H1 (cell line): ENCODE measurements around the gene SCAND1. TPM values are rescaled to one million over a fixed set of nuclear protein-coding genes. Genes with fewer than 3 reads are reported as not detected.

Experiments
- CTCF ChIA-PET: fragments of 300-600 bp; sonication (Branson Sonifier 250); formaldehyde crosslinking; loops from one replicate; lab custom pipeline; 2021; ENCODE audit not compliant: partially characterized antibody; lab: Charles Lee
- POLR2A ChIA-PET: fragments of 300-600 bp; sonication (Branson Sonifier 250); formaldehyde crosslinking; loops from one replicate; lab custom pipeline; 2021; ENCODE audit warnings: inconsistent platforms; ENCODE audit not compliant: partially characterized antibody; lab: Charles Lee
- DNase-seq, 2 experiments: peaks; one replicate each; pipeline versions ENCODE4 v3.0.0 to v3.0.0-alpha.2; 2010 to 2022; ENCODE audit warnings: low spot score in 2 of 2, low read depth in 1 of 2, mixed read lengths in 1 of 2
- FAIRE-seq: peaks from 2 replicates; lab custom pipeline; 2011; peaks lifted over from hg19 to GRCh38; lab: Jason Lieb, UNC
- H2AFZ ChIP-seq: 2 replicates; pipeline ENCODE4 v1.8.1; 2012; ENCODE audit warnings: low read length, inconsistent platforms
- H2AK5ac ChIP-seq: 2 replicates; pipeline ENCODE4 v1.6.1; 2013; ENCODE audit warnings: low read depth, low read length
- H2BK120ac ChIP-seq: replicated peaks from 2 replicates; pipeline ENCODE3; 2013; ENCODE audit warnings: low read depth, low read length, inconsistent platforms
- H2BK12ac ChIP-seq: 2 replicates; pipeline ENCODE4 v1.6.1; 2013; ENCODE audit warnings: low read depth, low read length
- H2BK15ac ChIP-seq: 2 replicates; pipeline ENCODE4 v1.6.1; 2013; ENCODE audit warnings: low read length
- H2BK20ac ChIP-seq: 2 replicates; pipeline ENCODE4 v1.6.1; 2013; ENCODE audit warnings: low read length
- H2BK5ac ChIP-seq: 2 replicates; pipeline ENCODE4 v1.6.1; 2013; ENCODE audit warnings: low read depth, low read length
- H3K14ac ChIP-seq: 2 replicates; pipeline ENCODE4 v1.6.1; 2013; ENCODE audit warnings: inconsistent platforms; ENCODE audit not compliant: insufficient read length
- H3K18ac ChIP-seq: 2 replicates; pipeline ENCODE4 v1.6.1; 2013; ENCODE audit warnings: low read length; ENCODE audit errors: extremely low read depth
- H3K23ac ChIP-seq: 2 replicates; pipeline ENCODE4 v1.6.1; 2013; ENCODE audit warnings: inconsistent platforms; ENCODE audit not compliant: insufficient read length
- H3K23me2 ChIP-seq: 2 replicates; pipeline ENCODE4 v1.6.1; 2013; ENCODE audit warnings: low read depth, low read length
- H3K27ac ChIP-seq: 2 replicates; pipeline ENCODE4 v1.6.1; 2011; ENCODE audit warnings: low read depth, low read length, inconsistent platforms
- H3K27me3 ChIP-seq, 4 experiments: replicated peaks in 1 of 4; 1 replicate in 1 of 4; 2 replicates in 3 of 4; pipeline versions ENCODE4 v1.6.1 to v1.8.1; 2011 to 2013; ENCODE audit warnings: low read length in 3 of 4, mild to moderate bottlenecking in 3 of 4, inconsistent platforms in 2 of 4, mixed read lengths in 2 of 4, moderate library complexity in 1 of 4; ENCODE audit not compliant: control insufficient read depth in 3 of 4, insufficient read depth in 3 of 4; ENCODE audit errors: extremely low read depth in 1 of 4
- H3K36me3 ChIP-seq, 4 experiments: 2 replicates each; pipeline versions ENCODE4 v1.6.1 to v1.8.1; 2011 to 2013; ENCODE audit warnings: mild to moderate bottlenecking in 4 of 4, low read length in 3 of 4, moderate library complexity in 2 of 4, control low read depth in 1 of 4, inconsistent platforms in 1 of 4; ENCODE audit not compliant: insufficient read depth in 4 of 4, control insufficient read depth in 2 of 4
- H3K4ac ChIP-seq: replicated peaks from 2 replicates; pipeline ENCODE3; 2013; ENCODE audit warnings: low read length, low read depth, mixed read lengths, inconsistent platforms; ENCODE audit not compliant: insufficient read length
- H3K4me1 ChIP-seq, 4 experiments: replicated peaks in 1 of 4; 1 replicate in 1 of 4; 2 replicates in 3 of 4; pipeline versions ENCODE4 v1.6.1 to v1.8.1; 2011 to 2013; ENCODE audit warnings: low read length in 3 of 4, inconsistent platforms in 2 of 4, mixed read lengths in 1 of 4; ENCODE audit not compliant: insufficient read depth in 4 of 4, control insufficient read depth in 3 of 4
- H3K4me2 ChIP-seq, 2 experiments: 2 replicates each; pipeline versions ENCODE4 v1.6.1 to v1.8.1; 2011 to 2013; ENCODE audit warnings: low read depth in 2 of 2, low read length in 2 of 2, control low read depth in 1 of 2, inconsistent platforms in 1 of 2, mild to moderate bottlenecking in 1 of 2; ENCODE audit not compliant: insufficient read depth in 1 of 2
- H3K4me3 ChIP-seq, 4 experiments: fragments of 200-600, 300-600 bp in 1 of 4; sonication (generic), shearing (Covaris generic), sonication (Bioruptor Twin) in 1 of 4; 2 replicates each; pipeline versions ENCODE4 v1.5.1 to v1.8.1; 2011 to 2016; ENCODE audit warnings: low read length in 4 of 4, low read depth in 3 of 4, control low read depth in 2 of 4, inconsistent platforms in 2 of 4, mild to moderate bottlenecking in 2 of 4, mixed read lengths in 1 of 4, moderate library complexity in 1 of 4; ENCODE audit not compliant: insufficient read depth in 2 of 4; ENCODE audit errors: extremely low read depth in 1 of 4
- H3K56ac ChIP-seq: replicated peaks from 2 replicates; pipeline ENCODE3; 2013; ENCODE audit warnings: low read depth, mild to moderate bottlenecking, mixed read lengths, low read length, inconsistent platforms; ENCODE audit not compliant: insufficient read length
- H3K79me1 ChIP-seq: 2 replicates; pipeline ENCODE4 v1.6.1; 2013; ENCODE audit warnings: low read depth, low read length, control low read depth
- H3K79me2 ChIP-seq, 2 experiments: 2 replicates each; pipeline versions ENCODE4 v1.6.1 to v1.8.1; 2012 to 2013; ENCODE audit warnings: low read length in 2 of 2, mild to moderate bottlenecking in 2 of 2, inconsistent platforms in 1 of 2; ENCODE audit not compliant: insufficient read depth in 2 of 2, control insufficient read depth in 1 of 2
- H3K9ac ChIP-seq, 4 experiments: replicated peaks in 1 of 4; 1 replicate in 1 of 4; 2 replicates in 3 of 4; pipeline versions ENCODE4 v1.6.1 to v1.8.1; 2011 to 2013; ENCODE audit warnings: low read depth in 3 of 4, low read length in 3 of 4, control low read depth in 2 of 4, mild to moderate bottlenecking in 2 of 4, moderate library complexity in 2 of 4, inconsistent platforms in 1 of 4; ENCODE audit errors: extremely low read depth in 1 of 4
- H3K9me3 ChIP-seq, 2 experiments: 2 replicates each; pipeline versions ENCODE4 v1.6.1 to v1.8.1; 2012 to 2013; ENCODE audit warnings: mild to moderate bottlenecking in 2 of 2, moderate library complexity in 2 of 2, control low read depth in 1 of 2, inconsistent platforms in 1 of 2, low read depth in 1 of 2, low read length in 1 of 2, mixed read lengths in 1 of 2; ENCODE audit not compliant: insufficient read depth in 2 of 2
- H4K20me1 ChIP-seq, 2 experiments: replicated peaks in 1 of 2; 2 replicates each; pipeline versions ENCODE3 to v1.8.1; 2011 to 2013; ENCODE audit warnings: inconsistent platforms in 2 of 2, low read length in 2 of 2, mild to moderate bottlenecking in 1 of 2; ENCODE audit not compliant: insufficient read depth in 2 of 2, control insufficient read depth in 1 of 2
- H4K5ac ChIP-seq: 2 replicates; pipeline ENCODE4 v1.6.1; 2013; ENCODE audit warnings: low read length, low read depth, mixed read lengths, inconsistent platforms; ENCODE audit not compliant: insufficient read length
- H4K8ac ChIP-seq: 2 replicates; pipeline ENCODE4 v1.8.0; 2013; ENCODE audit warnings: mild to moderate bottlenecking, moderate library complexity, low read length, inconsistent platforms; ENCODE audit not compliant: insufficient read depth; ENCODE audit errors: extremely low read depth
- H4K91ac ChIP-seq: replicated peaks from 2 replicates; pipeline ENCODE3; 2013; ENCODE audit warnings: low read length, mixed read lengths, inconsistent platforms; ENCODE audit not compliant: insufficient read length
- ATF3 ChIP-seq: IDR thresholded peaks from 2 replicates; pipeline ENCODE4 v1.6.1; 2011; ENCODE audit warnings: low read depth, mild to moderate bottlenecking, low read length; ENCODE audit not compliant: insufficient read depth
- BRCA1 ChIP-seq: IDR thresholded peaks from 2 replicates; pipeline ENCODE4 v1.6.1; 2012; ENCODE audit warnings: low read depth, low read length, improper control_type of control experiment
- CBX5 ChIP-seq: fragments of 300-800, 300-1000 bp; sonication (generic); IDR thresholded peaks from 2 replicates; pipeline ENCODE4 v1.7.1; 2016; ENCODE audit warnings: antibody characterized with exemption, low read length, low read depth
- CHD1 ChIP-seq: IDR thresholded peaks from 2 replicates; pipeline ENCODE4 v1.6.1; 2012; ENCODE audit warnings: low read depth, low read length, improper control_type of control experiment
- EGR1 ChIP-seq: IDR thresholded peaks from 2 replicates; pipeline ENCODE4 v1.6.1; 2011; ENCODE audit warnings: low read depth, low read length, borderline replicate concordance
- EP300 ChIP-seq, 2 experiments: IDR thresholded peaks; 1 replicate in 1 of 2; 2 replicates in 1 of 2; pipeline ENCODE4 v1.6.1; 2011 to 2012; ENCODE audit warnings: low read depth in 2 of 2, low read length in 2 of 2, mild to moderate bottlenecking in 2 of 2, borderline replicate concordance in 1 of 2, inconsistent platforms in 1 of 2, moderate library complexity in 1 of 2
- GTF2F1 ChIP-seq: IDR thresholded peaks from 2 replicates; pipeline ENCODE4 v1.6.1; 2012; ENCODE audit warnings: low read depth, low read length, improper control_type of control experiment, borderline replicate concordance
- JUND ChIP-seq: IDR thresholded peaks from 2 replicates; pipeline ENCODE4 v1.6.1; 2011; ENCODE audit warnings: mild to moderate bottlenecking, improper control_type of control experiment, low read length
- KDM4A ChIP-seq: IDR thresholded peaks from one replicate; pipeline ENCODE4 v1.7.1; 2012; ENCODE audit warnings: low read depth, mild to moderate bottlenecking, moderate library complexity, low read length, inconsistent platforms; ENCODE audit not compliant: severe bottlenecking
- PHF8 ChIP-seq: fragments of 200-600 bp; sonication (generic); conservative IDR thresholded peaks from 2 replicates; pipeline ENCODE4 v1.7.1; 2012; ENCODE audit warnings: low read depth, mild to moderate bottlenecking, inconsistent platforms, low read length, moderate library complexity
- POU5F1 ChIP-seq: IDR thresholded peaks from 2 replicates; pipeline ENCODE4 v1.6.1; 2011; ENCODE audit warnings: low read depth, mild to moderate bottlenecking, low read length, moderate library complexity
- TAF1 ChIP-seq: IDR thresholded peaks from 2 replicates; pipeline ENCODE4 v1.6.1; 2011; ENCODE audit warnings: mild to moderate bottlenecking, low read depth, low read length
- TAF7 ChIP-seq: optimal IDR thresholded peaks from 2 replicates; pipeline ENCODE3; 2011; ENCODE audit warnings: low read depth, mild to moderate bottlenecking, inconsistent platforms, low read length, moderate library complexity, borderline replicate concordance
- WGBS, 2 experiments: shearing (Covaris generic) in 1 of 2; methylation state at CpG; one replicate each; pipeline versions ENCODE4 v1.1.6 to v1.1.7; 2013 to 2015; ENCODE audit warnings: low lambda C conversion rate in 2 of 2, mixed read lengths in 2 of 2, inconsistent platforms in 1 of 2, low coverage in 1 of 2, missing lambda C conversion rate in 1 of 2; ENCODE audit not compliant: insufficient replicate concordance in 2 of 2, insufficient coverage in 1 of 2, insufficient read length in 1 of 2; ENCODE audit errors: extremely low coverage in 1 of 2, missing lambda C conversion rate in 1 of 2; 5-methylcytosine and 5-hydroxymethylcytosine counted together
- polyA plus RNA-seq, 7 experiments: library from polyadenylated mRNA; depleted of rRNA in 3 of 7; stranded (reverse) in 5 of 7; unstranded in 2 of 7; fragments of >200 nt in 5 of 7; fragments of 200-250 nt in 2 of 7; gene quantifications; 1 replicate in 5 of 7; 2 replicates in 1 of 7; 4 replicates in 1 of 7; pipeline versions ENCODE4 v1.2.1 to v1.2.3, GENCODE V29; 2011 to 2013; ENCODE audit warnings: missing spikeins in 2 of 7, mixed read lengths in 2 of 7
- total RNA-seq: library from RNA; stranded (reverse); fragmentation: NEBNext Ultra II Directional; extraction: Animal tissue kit (Norgen Biotek cat#: 25700); gene quantifications from 2 replicates; pipeline ENCODE4 v1.2.1, GENCODE V29; 2021

Gene SCAND1
- total and polyA plus RNA-seq, 2 of the 8 experiments (the other 6 are each of a cell fraction or from before 2014, with no cell fraction given) = 73.1 to 83.7 TPM

GRCh38 chr20:35947489-35947888 is 6.8 kb downstream of the SCAND1 start:
- H3K27ac ChIP-seq = 0 out of 2 replicates have a peak overlapping the region, but pooled peaks have one; percentile 12
- TF ChIP-seq TAF7 (no peak), EGR1 (no peak), EP300 (IDR thresholded peaks at IDR 0.05; ENCODE audit: borderline replicate concordance in 1 of 2, low read depth in 2 of 2, low read length in 2 of 2) (no peak), ATF3 (0 out of 2 replicates have a peak, but pooled peaks have one; percentile 15), TAF1 (no peak), BRCA1 (no peak), PHF8 (no peak), POU5F1 (0 out of 2 replicates have a peak, but pooled peaks have one; percentile 43), GTF2F1 (no peak), KDM4A (no peak), CBX5 (no peak), CHD1 (no peak), JUND (no peak)

More at GRCh38 chr20:35947489-35947888, 6.8 kb downstream of the SCAND1 start:
- 74% methylated on average over 9 of the region's 9 CpGs; no CpG with 5 or more reads in 1 of the 2 experiments for WGBS, 2 experiments
- Histone ChIP-seq H3K4me3 (no peak overlapping the region), H4K91ac (no peak overlapping the region), H2BK12ac (no peak overlapping the region), H3K23me2 (no peaks in the 10 kb centered on the region), H2AFZ (no peak overlapping the region), H2BK20ac (no peak overlapping the region), H4K20me1 (peaks cover 0 to 3% of the 10 kb centered on the region in 2 experiments), H3K79me2 (peaks cover 0 to 9% of the 10 kb centered on the region in 2 experiments; a peak in 2 of 4 replicates), H3K56ac (no peak overlapping the region), H3K79me1 (no peaks in the 10 kb centered on the region), H2BK5ac (no peak overlapping the region), H2BK120ac (no peak overlapping the region), H3K9me3 (no peaks in the 10 kb centered on the region), H3K4ac (no peak overlapping the region), H2BK15ac (no peak overlapping the region), H4K5ac (no peak overlapping the region), H3K23ac (no peak overlapping the region), H3K4me2 (no peak overlapping the region), H2AK5ac (no peak overlapping the region), H3K36me3 (peaks cover 0 to 20% (median 5%) of the 10 kb centered on the region in 4 experiments; a peak in 5 of 8 replicates), H3K27me3 (no peaks in the 10 kb centered on the region), H3K18ac (no peak overlapping the region), H3K9ac (no peak overlapping the region), H4K8ac (no peak overlapping the region), H3K14ac (no peak overlapping the region), H3K4me1 (peaks cover 0 to 4% (median 2%) of the 10 kb centered on the region in 4 experiments; a peak in 4 of 7 replicates)
- ChIA-PET POLR2A (interaction anchor here (0.7 to 3.2 kb wide), 3 partner anchors 13 to 207 kb away, joined by 4 to 16 read pairs (median 4); partner anchors contain the start of gene RBM39), CTCF (interaction anchor here (0.6 to 2.2 kb wide), 10 partner anchors 11 to 633 kb away, joined by 3 to 6 read pairs (median 4); no protein-coding TSS in a partner anchor)
- DNase-seq = peak; percentile 58 to 60
- peak; percentile 24 for FAIRE-seq
